Measurements from ENCODE around the gene GALNTL6. TPM values are rescaled to one million over a fixed set of nuclear protein-coding genes. Genes with fewer than 3 reads are reported as not detected.

GALNTL6 gene
- total and polyA plus RNA-seq, 2 experiments from 2014 or later, result 0.38 to 0.40 TPM

DNA sequence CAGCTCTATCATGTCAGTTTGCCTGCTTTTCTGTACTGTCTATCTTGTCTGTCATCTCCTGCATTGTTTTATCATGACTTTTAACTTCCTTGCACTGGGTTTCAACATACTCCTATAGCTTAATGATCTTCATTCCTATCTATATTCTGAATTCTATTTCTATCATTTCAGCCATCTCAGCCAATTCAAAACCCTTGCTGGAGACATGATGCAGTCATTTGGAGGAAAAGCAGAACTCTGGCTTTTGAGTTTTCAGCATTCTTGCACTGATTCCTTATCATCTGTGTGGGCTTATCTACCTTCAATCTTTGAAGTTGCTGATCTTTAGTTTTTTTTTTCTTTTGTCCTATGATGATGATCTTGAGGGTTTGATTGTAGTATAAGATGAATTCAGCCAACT is 861.6 kb downstream of the GALNTL6 start:
- H3K4me3 Mint-ChIP-seq, result no peak overlapping the region
- Histone ChIP-seq H3K4me3 (no peak overlapping the region), H4K20me1 (replicated peaks; ENCODE audit: insufficient read depth) (no peaks in the 10 kb centered on the region), H3K36me3 (ENCODE audit: insufficient read depth) (no peaks in the 10 kb centered on the region), H3K79me2 (replicated peaks; ENCODE audit: insufficient read depth) (no peaks in the 10 kb centered on the region), H3K9me2 (ENCODE audit: insufficient read depth) (peaks cover 2% of the 10 kb centered on the region), H3K4me2 (no peak overlapping the region), H2AFZ (no peak overlapping the region), H3K27ac (ENCODE audit: low read depth) (no peak overlapping the region), H3K27me3 (ENCODE audit: insufficient read depth) (no peaks in the 10 kb centered on the region), H3K4me1 (ENCODE audit: insufficient read depth) (no peaks in the 10 kb centered on the region), H3F3A (replicated peaks; ENCODE audit: low read depth) (no peaks in the 10 kb centered on the region)
- no peaks in the 10 kb centered on the region for H3K27me3 Mint-ChIP-seq (ENCODE audit: insufficient read depth, low read depth, poor library complexity)
- no peaks in the 10 kb centered on the region; the same call in 2 of the 3 replicates for H3K9me3 Mint-ChIP-seq
- no peaks in the 10 kb centered on the region for H3K4me1 Mint-ChIP-seq
- no peak overlapping the region for H3K27ac Mint-ChIP-seq
- H3K36me3 Mint-ChIP-seq (ENCODE audit: low read depth), result no peaks in the 10 kb centered on the region
- DNase-seq (ENCODE audit: low spot score) (no peak), ATAC-seq (no peak)
- TF ChIP-seq CREB1 (CRISPR knock-in tag; IDR thresholded peaks at IDR 0.05; ENCODE audit: low read depth) (no peak), STAT1 (IDR thresholded peaks at IDR 0.05; ENCODE audit: unreplicated experiment) (no peak), ZNF331 (CRISPR knock-in tag; IDR thresholded peaks at IDR 0.05; ENCODE audit: low read depth) (no peak), ZNF114 (CRISPR knock-in tag; IDR thresholded peaks at IDR 0.05) (no peak), ZNF462 (CRISPR knock-in tag; IDR thresholded peaks at IDR 0.05) (no peak), POLR2AphosphoS5 (IDR thresholded peaks at IDR 0.05; ENCODE audit: low read depth) (no peak), NANOG (IDR thresholded peaks at IDR 0.05; ENCODE audit: borderline replicate concordance) (no peak), JUNB (IDR thresholded peaks at IDR 0.05; ENCODE audit: unreplicated experiment) (no peak), EZH2 (IDR thresholded peaks at IDR 0.05; ENCODE audit: low read depth, unreplicated experiment) (no peak), EZH2phosphoT487 (IDR thresholded peaks at IDR 0.05; ENCODE audit: unreplicated experiment) (no peak), REST (IDR thresholded peaks at IDR 0.05; ENCODE audit: unreplicated experiment) (no peak)
- TF ChIP-seq, protein P1, sequence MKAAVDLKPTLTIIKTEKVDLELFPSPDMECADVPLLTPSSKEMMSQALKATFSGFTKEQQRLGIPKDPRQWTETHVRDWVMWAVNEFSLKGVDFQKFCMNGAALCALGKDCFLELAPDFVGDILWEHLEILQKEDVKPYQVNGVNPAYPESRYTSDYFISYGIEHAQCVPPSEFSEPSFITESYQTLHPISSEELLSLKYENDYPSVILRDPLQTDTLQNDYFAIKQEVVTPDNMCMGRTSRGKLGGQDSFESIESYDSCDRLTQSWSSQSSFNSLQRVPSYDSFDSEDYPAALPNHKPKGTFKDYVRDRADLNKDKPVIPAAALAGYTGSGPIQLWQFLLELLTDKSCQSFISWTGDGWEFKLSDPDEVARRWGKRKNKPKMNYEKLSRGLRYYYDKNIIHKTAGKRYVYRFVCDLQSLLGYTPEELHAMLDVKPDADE (IDR thresholded peaks at IDR 0.05), result no peak
- TF ChIP-seq, protein P2, sequence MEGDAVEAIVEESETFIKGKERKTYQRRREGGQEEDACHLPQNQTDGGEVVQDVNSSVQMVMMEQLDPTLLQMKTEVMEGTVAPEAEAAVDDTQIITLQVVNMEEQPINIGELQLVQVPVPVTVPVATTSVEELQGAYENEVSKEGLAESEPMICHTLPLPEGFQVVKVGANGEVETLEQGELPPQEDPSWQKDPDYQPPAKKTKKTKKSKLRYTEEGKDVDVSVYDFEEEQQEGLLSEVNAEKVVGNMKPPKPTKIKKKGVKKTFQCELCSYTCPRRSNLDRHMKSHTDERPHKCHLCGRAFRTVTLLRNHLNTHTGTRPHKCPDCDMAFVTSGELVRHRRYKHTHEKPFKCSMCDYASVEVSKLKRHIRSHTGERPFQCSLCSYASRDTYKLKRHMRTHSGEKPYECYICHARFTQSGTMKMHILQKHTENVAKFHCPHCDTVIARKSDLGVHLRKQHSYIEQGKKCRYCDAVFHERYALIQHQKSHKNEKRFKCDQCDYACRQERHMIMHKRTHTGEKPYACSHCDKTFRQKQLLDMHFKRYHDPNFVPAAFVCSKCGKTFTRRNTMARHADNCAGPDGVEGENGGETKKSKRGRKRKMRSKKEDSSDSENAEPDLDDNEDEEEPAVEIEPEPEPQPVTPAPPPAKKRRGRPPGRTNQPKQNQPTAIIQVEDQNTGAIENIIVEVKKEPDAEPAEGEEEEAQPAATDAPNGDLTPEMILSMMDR (conservative IDR thresholded peaks at IDR 0.05; ENCODE audit: low read depth in 2 of 2), result no peak
